Panc1 (cell line): Measurements from ENCODE around the gene PLA1A. TPM values are rescaled to one million over a fixed set of nuclear protein-coding genes. Genes with fewer than 3 reads are reported as not detected.

Source experiments
- ATAC-seq: fragments of 200-7000 bp; cut with Tn5 transposase; 2 replicates; pipeline ENCODE4 v1.9.1; 2020; ENCODE audit warnings: mild to moderate bottlenecking, moderate library complexity
- BruUV-seq: library from RNA; stranded (reverse); fragments of 400-500 nt; replicated peaks from 2 replicates; lab custom pipeline; 2021; lab: Mats Ljungman, UMichigan
- CTCF ChIA-PET: fragments of 300-600 bp; sonication (Branson Sonifier 250); formaldehyde crosslinking; loops from one replicate; lab custom pipeline; 2022; ENCODE audit warnings: antibody characterized with exemption; lab: Charles Lee
- POLR2A ChIA-PET: fragments of 300-600 bp; sonication (Branson Sonifier 250); formaldehyde crosslinking; loops from one replicate; lab custom pipeline; 2022; ENCODE audit warnings: antibody characterized with exemption; lab: Charles Lee
- DNase-seq: peaks from one replicate; pipeline ENCODE4 v3.0.0-alpha.2; 2010; ENCODE audit warnings: low read depth, low spot score
- H3K27ac ChIP-seq: 2 replicates; pipeline ENCODE4 v1.5.1; 2011; ENCODE audit warnings: mild to moderate bottlenecking, low read length, inconsistent platforms
- H3K27me3 ChIP-seq: fragments of 200-500 bp; sonication (Bioruptor generic); 2 replicates; pipeline ENCODE4 v1.6.0; 2014; ENCODE audit warnings: low read length, inconsistent platforms; ENCODE audit not compliant: control insufficient read depth, insufficient read depth
- H3K36me3 ChIP-seq: fragments of 200-500 bp; sonication (Bioruptor generic); 2 replicates; pipeline ENCODE4 v1.5.1; 2014; ENCODE audit warnings: inconsistent platforms, mild to moderate bottlenecking, low read length, moderate library complexity; ENCODE audit not compliant: control insufficient read depth, insufficient read depth
- H3K4me1 ChIP-seq: 2 replicates; pipeline ENCODE4 v1.5.1; 2011; ENCODE audit warnings: inconsistent platforms, mild to moderate bottlenecking, low read length, moderate library complexity; ENCODE audit not compliant: control insufficient read depth, insufficient read depth
- H3K4me3 ChIP-seq, 2 experiments: 2 replicates each; pipeline ENCODE4 v1.5.1; 2011 to 2012; ENCODE audit warnings: low read depth in 2 of 2, low read length in 2 of 2, mild to moderate bottlenecking in 2 of 2, inconsistent platforms in 1 of 2, moderate library complexity in 1 of 2
- H3K9me3 ChIP-seq: fragments of 200-500 bp; sonication (Bioruptor generic); 2 replicates; pipeline ENCODE4 v1.5.1; 2014; ENCODE audit warnings: low read depth, mild to moderate bottlenecking, inconsistent platforms, low read length, moderate library complexity; ENCODE audit not compliant: control insufficient read depth, insufficient read depth
- POLR2AphosphoS5 ChIP-seq: IDR thresholded peaks from 2 replicates; pipeline ENCODE4 v1.6.1; 2012; ENCODE audit warnings: mild to moderate bottlenecking, low read depth, low read length, moderate library complexity
- SIN3A ChIP-seq: IDR thresholded peaks from 2 replicates; pipeline ENCODE4 v1.6.1; 2012; ENCODE audit warnings: low read depth, mild to moderate bottlenecking, low read length, moderate library complexity, borderline replicate concordance; ENCODE audit not compliant: insufficient read depth
- TCF7L2 ChIP-seq: IDR thresholded peaks from 2 replicates; pipeline ENCODE4 v1.6.1; 2011; ENCODE audit warnings: mild to moderate bottlenecking, low read depth, low read length, inconsistent platforms
- in situ Hi-C: cut with HindIII; loops from 2 replicates; pipeline ENCODE4 v1.10.0; 2016; ENCODE audit warnings: low sequenced_read_pairs, low pct_unique_long_range_greater_than_20kb
- intact Hi-C: fragments of 100-400 bp; cut with micrococcal nuclease; formaldehyde crosslinking; loops from one replicate; pipeline ENCODE4 v1.10.0; 2022; ENCODE audit not compliant: unreplicated experiment
- total RNA-seq: library from RNA; stranded (reverse); gene quantifications from one replicate; pipeline ENCODE4 v1.2.1, GENCODE V29; 2021; ENCODE audit not compliant: unreplicated experiment
- TF ChIP-seq, protein P1 (sequence below): fragments of 450-650 bp; IDR thresholded peaks from 2 replicates; pipeline ENCODE4 v1.5.1; 2017; ENCODE audit warnings: mild to moderate bottlenecking
- TF ChIP-seq, protein P2 (sequence below), 2 experiments: IDR thresholded peaks; 2 replicates each; pipeline ENCODE4 v1.6.1; 2011 to 2012; ENCODE audit warnings: low read depth in 2 of 2, control low read depth in 1 of 2, low read length in 1 of 2, mild to moderate bottlenecking in 1 of 2, moderate library complexity in 1 of 2; ENCODE audit not compliant: insufficient read depth in 1 of 2

Gene PLA1A
- total RNA-seq, 1 experiment from 2014 or later, result not detected

DNA sequence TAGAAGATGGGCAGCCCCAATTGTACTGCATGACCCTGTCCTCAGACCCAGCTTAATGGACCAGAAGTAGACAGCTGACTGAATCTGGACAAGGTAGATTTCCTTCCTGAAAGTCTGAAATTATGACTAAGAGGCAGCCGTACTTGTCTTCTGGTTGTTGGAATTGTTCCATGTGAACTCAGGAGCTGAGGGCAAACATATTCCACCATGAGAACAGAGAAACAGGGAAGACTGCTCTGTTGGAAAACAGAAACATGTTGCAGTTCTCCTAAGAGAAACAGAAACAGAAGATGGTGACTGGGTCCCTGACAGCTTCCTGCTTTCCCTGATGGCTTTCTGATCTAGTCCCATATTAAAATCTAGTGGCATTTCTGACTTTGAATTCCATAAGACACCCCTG lies 38.6 kb downstream of the PLA1A start:
- ChIA-PET POLR2A (no interaction called here), CTCF (no interaction called here)
- peaks cover 2% of the 10 kb centered on the region; the same call in 1 of the 2 replicates for H3K27me3 ChIP-seq
- ATAC-seq, result no peak
- no peaks in the 10 kb centered on the region for H3K36me3 ChIP-seq
- DNase-seq, result no peak
- intact Hi-C loops, result no loop called here
- no peak overlapping the region for H3K4me3 ChIP-seq
- no peaks in the 10 kb centered on the region for H3K4me1 ChIP-seq
- no peak overlapping the region for H3K27ac ChIP-seq
- TF ChIP-seq POLR2AphosphoS5 (no peak), TCF7L2 (no peak), SIN3A (no peak)
- TF ChIP-seq, protein P1, sequence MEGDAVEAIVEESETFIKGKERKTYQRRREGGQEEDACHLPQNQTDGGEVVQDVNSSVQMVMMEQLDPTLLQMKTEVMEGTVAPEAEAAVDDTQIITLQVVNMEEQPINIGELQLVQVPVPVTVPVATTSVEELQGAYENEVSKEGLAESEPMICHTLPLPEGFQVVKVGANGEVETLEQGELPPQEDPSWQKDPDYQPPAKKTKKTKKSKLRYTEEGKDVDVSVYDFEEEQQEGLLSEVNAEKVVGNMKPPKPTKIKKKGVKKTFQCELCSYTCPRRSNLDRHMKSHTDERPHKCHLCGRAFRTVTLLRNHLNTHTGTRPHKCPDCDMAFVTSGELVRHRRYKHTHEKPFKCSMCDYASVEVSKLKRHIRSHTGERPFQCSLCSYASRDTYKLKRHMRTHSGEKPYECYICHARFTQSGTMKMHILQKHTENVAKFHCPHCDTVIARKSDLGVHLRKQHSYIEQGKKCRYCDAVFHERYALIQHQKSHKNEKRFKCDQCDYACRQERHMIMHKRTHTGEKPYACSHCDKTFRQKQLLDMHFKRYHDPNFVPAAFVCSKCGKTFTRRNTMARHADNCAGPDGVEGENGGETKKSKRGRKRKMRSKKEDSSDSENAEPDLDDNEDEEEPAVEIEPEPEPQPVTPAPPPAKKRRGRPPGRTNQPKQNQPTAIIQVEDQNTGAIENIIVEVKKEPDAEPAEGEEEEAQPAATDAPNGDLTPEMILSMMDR, result no peak
- TF ChIP-seq, protein P2, sequence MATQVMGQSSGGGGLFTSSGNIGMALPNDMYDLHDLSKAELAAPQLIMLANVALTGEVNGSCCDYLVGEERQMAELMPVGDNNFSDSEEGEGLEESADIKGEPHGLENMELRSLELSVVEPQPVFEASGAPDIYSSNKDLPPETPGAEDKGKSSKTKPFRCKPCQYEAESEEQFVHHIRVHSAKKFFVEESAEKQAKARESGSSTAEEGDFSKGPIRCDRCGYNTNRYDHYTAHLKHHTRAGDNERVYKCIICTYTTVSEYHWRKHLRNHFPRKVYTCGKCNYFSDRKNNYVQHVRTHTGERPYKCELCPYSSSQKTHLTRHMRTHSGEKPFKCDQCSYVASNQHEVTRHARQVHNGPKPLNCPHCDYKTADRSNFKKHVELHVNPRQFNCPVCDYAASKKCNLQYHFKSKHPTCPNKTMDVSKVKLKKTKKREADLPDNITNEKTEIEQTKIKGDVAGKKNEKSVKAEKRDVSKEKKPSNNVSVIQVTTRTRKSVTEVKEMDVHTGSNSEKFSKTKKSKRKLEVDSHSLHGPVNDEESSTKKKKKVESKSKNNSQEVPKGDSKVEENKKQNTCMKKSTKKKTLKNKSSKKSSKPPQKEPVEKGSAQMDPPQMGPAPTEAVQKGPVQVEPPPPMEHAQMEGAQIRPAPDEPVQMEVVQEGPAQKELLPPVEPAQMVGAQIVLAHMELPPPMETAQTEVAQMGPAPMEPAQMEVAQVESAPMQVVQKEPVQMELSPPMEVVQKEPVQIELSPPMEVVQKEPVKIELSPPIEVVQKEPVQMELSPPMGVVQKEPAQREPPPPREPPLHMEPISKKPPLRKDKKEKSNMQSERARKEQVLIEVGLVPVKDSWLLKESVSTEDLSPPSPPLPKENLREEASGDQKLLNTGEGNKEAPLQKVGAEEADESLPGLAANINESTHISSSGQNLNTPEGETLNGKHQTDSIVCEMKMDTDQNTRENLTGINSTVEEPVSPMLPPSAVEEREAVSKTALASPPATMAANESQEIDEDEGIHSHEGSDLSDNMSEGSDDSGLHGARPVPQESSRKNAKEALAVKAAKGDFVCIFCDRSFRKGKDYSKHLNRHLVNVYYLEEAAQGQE (IDR thresholded peaks at IDR 0.05; ENCODE audit: insufficient read depth in 1 of 2, low read depth in 2 of 2, low read length in 1 of 2), result no peak
- no peaks in the 10 kb centered on the region for H3K9me3 ChIP-seq
- in situ Hi-C loops, result no loop called here
- no TSS peak for BruUV-seq

GRCh38 chr3:119636891-119637611 lies 39.4 kb downstream of the PLA1A start:
- intact Hi-C loops, result no loop called here
- H3K4me3 ChIP-seq, result no peak overlapping the region
- in situ Hi-C loops, result no loop called here
- H3K4me1 ChIP-seq, result no peaks in the 10 kb centered on the region
- ChIA-PET POLR2A (no interaction called here), CTCF (no interaction called here)
- no peaks in the 10 kb centered on the region for H3K9me3 ChIP-seq
- DNase-seq (no peak), ATAC-seq (no peak)
- H3K27me3 ChIP-seq, result peaks cover 2% of the 10 kb centered on the region; the same call in 1 of the 2 replicates
- no peak overlapping the region for H3K27ac ChIP-seq
- H3K36me3 ChIP-seq, result no peaks in the 10 kb centered on the region
- TF ChIP-seq TCF7L2, result no peak
- TF ChIP-seq, protein P2 (IDR thresholded peaks at IDR 0.05; ENCODE audit: insufficient read depth in 1 of 2, low read depth in 2 of 2, low read length in 1 of 2), result no peak
- no TSS peak for BruUV-seq
